Fibroblast of pulmonary artery (primary cell): ENCODE measurements around the gene INSIG1.

ENCODE experiments used
- DNase-seq: peaks from one replicate; pipeline ENCODE4 v3.0.0-alpha.2; 2010; ENCODE audit warnings: low read depth
- H3K4me3 ChIP-seq: replicated peaks from 2 replicates; pipeline ENCODE4 v1.5.1; 2011; ENCODE audit warnings: low read depth, mild to moderate bottlenecking, control low read depth, low read length, moderate library complexity
- TF ChIP-seq, protein P1 (sequence below): IDR thresholded peaks from 2 replicates; pipeline ENCODE4 v1.5.1; 2011; ENCODE audit warnings: mild to moderate bottlenecking, control low read depth, low read length, inconsistent platforms; ENCODE audit errors: missing control alignments

INSIG1 gene

DNA sequence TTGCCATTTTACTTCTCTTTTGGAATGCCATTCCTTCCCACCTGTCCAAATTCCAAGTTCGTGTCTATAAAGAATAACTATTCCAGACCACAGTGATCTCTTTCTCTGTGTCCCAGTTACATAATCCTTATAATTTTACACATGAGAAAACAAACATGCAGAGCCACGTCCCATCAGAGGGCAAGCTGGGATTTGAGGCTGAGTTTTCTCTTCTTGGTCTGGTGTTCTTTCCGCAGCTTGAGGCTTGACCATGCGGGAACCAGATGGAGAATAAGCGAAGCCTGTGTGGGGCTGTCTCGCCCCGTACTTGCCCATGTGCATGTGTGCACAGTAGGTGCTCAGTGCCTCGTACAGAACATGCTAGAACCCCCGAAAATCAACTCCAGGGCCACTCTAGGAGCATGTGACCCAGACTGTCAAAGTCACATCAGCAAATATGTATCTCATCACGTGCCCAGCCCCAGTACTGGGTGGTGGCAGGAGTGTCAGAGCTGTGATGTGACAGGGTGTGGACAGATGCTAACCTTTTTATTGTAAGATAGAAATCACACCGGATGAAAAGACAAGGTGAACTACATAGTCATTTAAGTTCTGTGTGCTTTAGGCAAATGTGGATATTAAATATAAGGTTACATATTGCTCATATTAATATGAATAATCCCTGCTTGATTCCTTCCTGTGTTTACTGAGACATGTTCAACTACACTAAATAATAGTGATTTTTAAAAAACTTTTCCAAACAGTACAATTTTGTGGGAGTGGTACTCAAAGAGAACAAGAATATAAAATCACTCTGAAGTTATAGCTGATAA, 3.2 kb downstream of the INSIG1 start:
- H3K4me3 ChIP-seq = peak overlapping the region; percentile 65
- no peak for DNase-seq
- TF ChIP-seq, protein P1, sequence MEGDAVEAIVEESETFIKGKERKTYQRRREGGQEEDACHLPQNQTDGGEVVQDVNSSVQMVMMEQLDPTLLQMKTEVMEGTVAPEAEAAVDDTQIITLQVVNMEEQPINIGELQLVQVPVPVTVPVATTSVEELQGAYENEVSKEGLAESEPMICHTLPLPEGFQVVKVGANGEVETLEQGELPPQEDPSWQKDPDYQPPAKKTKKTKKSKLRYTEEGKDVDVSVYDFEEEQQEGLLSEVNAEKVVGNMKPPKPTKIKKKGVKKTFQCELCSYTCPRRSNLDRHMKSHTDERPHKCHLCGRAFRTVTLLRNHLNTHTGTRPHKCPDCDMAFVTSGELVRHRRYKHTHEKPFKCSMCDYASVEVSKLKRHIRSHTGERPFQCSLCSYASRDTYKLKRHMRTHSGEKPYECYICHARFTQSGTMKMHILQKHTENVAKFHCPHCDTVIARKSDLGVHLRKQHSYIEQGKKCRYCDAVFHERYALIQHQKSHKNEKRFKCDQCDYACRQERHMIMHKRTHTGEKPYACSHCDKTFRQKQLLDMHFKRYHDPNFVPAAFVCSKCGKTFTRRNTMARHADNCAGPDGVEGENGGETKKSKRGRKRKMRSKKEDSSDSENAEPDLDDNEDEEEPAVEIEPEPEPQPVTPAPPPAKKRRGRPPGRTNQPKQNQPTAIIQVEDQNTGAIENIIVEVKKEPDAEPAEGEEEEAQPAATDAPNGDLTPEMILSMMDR = no peak

DNA sequence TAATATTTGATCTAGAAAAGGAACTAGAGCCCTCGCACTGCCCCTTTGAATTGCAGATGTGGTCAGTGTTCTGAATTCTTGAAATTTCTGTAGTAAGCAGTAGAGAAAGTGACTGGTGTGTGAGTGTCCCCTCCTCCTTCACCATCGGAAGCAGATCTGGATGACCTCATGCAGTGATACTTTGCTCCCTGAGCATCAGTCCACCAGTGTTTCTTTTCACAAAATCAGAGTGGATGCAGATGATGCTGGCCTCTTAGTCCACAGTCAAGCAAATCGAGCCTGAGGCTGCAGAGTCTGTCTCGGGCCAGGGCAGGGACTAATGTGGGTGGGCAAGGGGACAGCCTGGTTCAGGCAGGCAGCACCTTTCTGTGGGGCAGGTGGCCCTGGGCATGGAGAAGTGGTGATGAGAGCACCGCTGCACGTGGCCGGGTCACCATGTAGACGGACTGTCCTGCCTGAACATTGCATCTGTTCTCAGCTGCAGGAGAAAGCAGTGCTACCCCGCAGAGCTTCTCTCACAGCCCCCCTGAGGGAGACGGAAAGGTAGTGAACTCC, 5.4 kb downstream of the INSIG1 start:
- no peak for DNase-seq
- no peak overlapping the region for H3K4me3 ChIP-seq

DNA sequence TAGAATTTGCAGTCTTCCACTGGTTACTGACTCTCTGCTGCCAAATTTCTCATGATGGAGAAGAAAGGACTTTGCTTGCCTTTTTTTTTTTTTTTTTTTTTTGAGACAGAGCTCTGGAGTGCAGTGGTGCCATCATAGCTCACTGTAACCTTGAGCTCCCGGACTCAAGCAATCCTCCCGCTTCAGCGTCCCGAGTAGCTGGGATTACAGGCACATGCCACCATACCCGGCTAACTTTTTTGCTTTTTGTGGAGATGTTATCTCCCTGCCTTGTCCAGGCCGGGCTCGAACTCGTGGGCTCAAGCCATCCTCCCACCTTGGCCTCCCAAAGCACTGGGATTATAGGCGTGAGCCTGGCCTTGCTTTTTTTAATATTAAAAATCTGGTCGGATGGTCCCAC, 6.2 kb downstream of the INSIG1 start:
- no peak for DNase-seq
- TF ChIP-seq, protein P1 = no peak
- no peak overlapping the region for H3K4me3 ChIP-seq

More for the DNA sequence above, 5.4 kb downstream of the INSIG1 start:
- TF ChIP-seq, protein P1 = no peak

DNA sequence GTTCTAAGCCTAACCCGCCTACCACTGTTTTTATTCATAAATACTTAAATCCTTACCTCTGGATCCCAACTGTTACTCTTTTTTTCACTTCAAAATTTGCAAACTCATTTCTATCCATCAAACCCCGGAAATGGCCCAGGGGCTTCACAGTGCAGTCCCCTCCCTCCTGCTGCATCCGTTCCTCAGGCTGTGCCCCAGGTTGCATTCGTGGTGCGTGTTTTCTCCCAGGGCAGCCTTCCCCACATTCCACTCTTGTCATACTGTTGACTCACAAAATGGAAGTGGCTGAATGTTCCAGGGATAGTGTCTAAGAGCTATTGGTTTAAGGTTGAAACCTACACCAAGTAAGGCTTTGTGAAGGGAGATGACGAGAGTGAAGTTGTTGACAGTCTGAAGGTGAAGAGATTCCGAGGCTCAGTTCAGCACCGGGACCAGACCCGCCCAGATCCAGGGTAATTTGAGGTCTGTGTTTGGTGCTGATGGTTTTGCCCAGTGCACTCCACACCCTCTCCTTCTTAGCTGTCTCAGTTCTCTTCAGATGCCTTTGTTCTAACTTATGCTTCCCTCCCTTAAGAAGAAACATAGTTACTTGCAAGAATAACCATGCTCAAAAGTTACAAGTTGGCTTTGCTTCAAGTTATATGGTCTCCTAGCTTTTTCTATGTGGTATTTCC, 7.7 kb downstream of the INSIG1 start:
- no peak overlapping the region for H3K4me3 ChIP-seq

DNA sequence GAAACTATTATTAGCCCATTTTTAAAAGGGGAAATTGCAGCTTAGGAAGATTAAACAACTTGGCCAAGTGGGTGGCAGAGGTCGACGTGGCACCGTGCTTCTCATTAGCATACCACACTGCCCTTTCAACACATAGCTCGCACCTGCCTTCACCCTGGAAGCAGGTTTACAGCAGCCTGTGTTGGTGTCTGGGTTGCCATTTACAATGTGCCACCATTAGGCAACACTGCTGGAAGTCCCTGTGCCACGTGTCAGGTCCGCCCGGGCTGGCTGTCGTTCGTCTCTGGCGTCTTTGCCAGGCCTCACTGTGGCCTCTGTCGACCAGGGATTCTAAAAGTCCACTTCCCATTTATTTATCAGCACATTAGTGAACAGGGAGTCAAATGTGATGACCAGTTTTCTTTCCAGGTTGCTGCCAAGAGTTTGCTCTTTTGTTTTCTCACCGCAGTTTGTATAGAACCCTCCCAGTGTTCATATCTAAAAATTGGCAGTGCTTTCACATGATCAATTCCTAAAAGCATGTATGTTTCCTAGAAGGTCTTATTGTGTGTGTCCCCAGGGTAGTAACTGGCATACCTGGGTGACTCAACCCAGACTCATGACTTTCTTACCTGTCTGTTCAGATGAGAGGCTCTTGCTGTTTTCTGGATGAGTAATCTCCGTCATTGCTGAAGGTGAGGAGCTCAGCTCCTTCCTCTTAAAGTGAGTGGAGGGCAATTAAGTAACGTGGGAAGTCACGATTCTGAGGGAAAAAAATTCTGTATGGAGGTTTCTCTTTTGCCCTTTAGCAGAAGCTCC, 9.2 kb downstream of the INSIG1 start:
- no peak overlapping the region for H3K4me3 ChIP-seq
- DNase-seq = no peak
- TF ChIP-seq, protein P1 = no peak

More for the DNA sequence above, 7.7 kb downstream of the INSIG1 start:
- TF ChIP-seq, protein P1 = no peak
- no peak for DNase-seq

DNA sequence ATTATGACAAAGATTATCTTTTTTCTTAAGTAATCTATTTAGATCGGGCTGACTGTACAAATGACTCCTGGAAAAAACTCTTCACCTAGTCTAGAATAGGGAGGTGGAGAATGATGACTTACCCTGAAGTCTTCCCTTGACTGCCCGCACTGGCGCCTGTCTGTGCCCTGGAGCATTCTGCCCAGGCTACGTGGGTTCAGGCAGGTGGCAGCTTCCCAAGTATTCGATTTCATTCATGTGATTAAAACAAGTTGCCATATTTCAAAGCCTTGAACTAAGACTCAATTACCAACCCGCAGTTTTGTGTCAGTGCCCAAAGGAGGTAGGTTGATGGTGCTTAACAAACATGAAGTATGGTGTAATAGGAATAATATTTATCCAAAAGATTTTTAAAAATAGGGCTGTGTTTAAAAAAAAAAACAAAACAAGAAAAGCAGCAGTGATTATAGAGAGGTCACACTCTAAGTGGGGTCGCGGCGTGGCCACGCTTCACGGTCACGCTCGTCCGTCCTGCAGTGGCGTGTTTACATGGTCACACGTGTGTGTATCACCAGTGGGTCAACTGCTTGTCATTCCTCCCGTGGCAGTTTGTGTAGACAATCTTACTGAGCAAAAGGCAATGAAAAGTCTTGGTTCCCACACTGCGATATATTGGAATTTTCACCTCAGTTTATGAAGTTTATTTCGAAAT, 10.8 kb downstream of the INSIG1 start:
- H3K4me3 ChIP-seq = no peak overlapping the region
- no peak for DNase-seq
- TF ChIP-seq, protein P1 = no peak
